Naive B cell (primary cell): ENCODE data around the gene FAM89B. TPM values are rescaled to one million over a fixed set of nuclear protein-coding genes. Genes with fewer than 3 reads are reported as not detected.

Experiments
- ATAC-seq, 2 donors: fragments of 150-1000 bp; cut with Tn5 transposase; 2 replicates each; pipeline ENCODE4 v1.10.0; 2021; ENCODE audit warnings: low read depth in 2 of 2, mild to moderate bottlenecking in 2 of 2, moderate library complexity in 2 of 2
- DNase-seq: peaks from one replicate; pipeline ENCODE4 v3.0.0; 2022
- H3K27ac Mint-ChIP-seq, 6 donors: one replicate each; pipeline ENCODE4 v1.8.0; 2020 to 2022; ENCODE audit warnings: mild to moderate bottlenecking in 6 of 6, mixed read lengths in 6 of 6, moderate library complexity in 5 of 6, inconsistent platforms in 2 of 6
- H3K27me3 Mint-ChIP-seq, 3 donors: one replicate each; pipeline ENCODE4 v1.8.0; 2021 to 2022; ENCODE audit warnings: mixed read lengths in 3 of 3, mild to moderate bottlenecking in 1 of 3
- H3K36me3 Mint-ChIP-seq, 2 donors: one replicate each; pipeline ENCODE4 v1.8.0; 2020 to 2022; ENCODE audit warnings: mixed read lengths in 2 of 2, inconsistent platforms in 1 of 2, mild to moderate bottlenecking in 1 of 2
- H3K4me1 Mint-ChIP-seq, 3 donors: one replicate each; pipeline ENCODE4 v1.8.0; 2020 to 2022; ENCODE audit warnings: mixed read lengths in 3 of 3, inconsistent platforms in 1 of 3, mild to moderate bottlenecking in 1 of 3, moderate library complexity in 1 of 3
- H3K4me3 Mint-ChIP-seq, 8 donors: one replicate each; pipeline ENCODE4 v1.8.0; 2020 to 2022; ENCODE audit warnings: mild to moderate bottlenecking in 8 of 8, mixed read lengths in 8 of 8, moderate library complexity in 8 of 8, inconsistent platforms in 2 of 8
- H3K9me3 Mint-ChIP-seq, 7 donors: one replicate each; pipeline ENCODE4 v1.8.0; 2020 to 2022; ENCODE audit warnings: mixed read lengths in 7 of 7, mild to moderate bottlenecking in 5 of 7, inconsistent platforms in 2 of 7, moderate library complexity in 1 of 7
- polyA plus RNA-seq, 6 donors: library from polyadenylated mRNA; unstranded; fragments of 300-500 nt; fragmentation: Illumina TruSeq; gene quantifications; one replicate each; pipeline ENCODE4 v1.2.3, GENCODE V29; 2021; ENCODE audit warnings: low read depth in 6 of 6

Gene FAM89B
- polyA plus RNA-seq, 6 donors from 2014 or later = 44.3 to 82.6 (median 61.8) TPM

- no peaks in the 10 kb centered on the region for H3K27me3 Mint-ChIP-seq
- H3K36me3 Mint-ChIP-seq = no peaks in the 10 kb centered on the region
- peaks cover 46 to 66% (median 57%) of the 10 kb centered on the region in 3 donors for H3K4me1 Mint-ChIP-seq
- no peak for DNase-seq
- ATAC-seq = no peak
- peak overlapping the region in 3 of 6 donors; percentile 12 to 74 (median 26) for H3K27ac Mint-ChIP-seq
- peaks cover 0 to 1% (median 0%) of the 10 kb centered on the region in 7 donors for H3K9me3 Mint-ChIP-seq
- H3K4me3 Mint-ChIP-seq = peak overlapping the region in 7 of 8 donors; percentile 0 to 84 (median 66)
Observed at GRCh38 chr11:65555693-65556231, 16.6 kb upstream of the FAM89B start.

GRCh38 chr11:65556470-65557279 lies 15.7 kb upstream of the FAM89B start:
- Mint-ChIP-seq H3K27me3 (no peaks in the 10 kb centered on the region), H3K4me3 (peak overlapping the region; percentile 74 to 90 (median 84)), H3K4me1 (peaks cover 41 to 60% (median 52%) of the 10 kb centered on the region in 3 donors), H3K36me3 (no peaks in the 10 kb centered on the region), H3K27ac (peak overlapping the region in 5 of 6 donors; percentile 20 to 75 (median 41)), H3K9me3 (peaks cover 0 to 1% (median 0%) of the 10 kb centered on the region in 7 donors)
- ATAC-seq (no peak), DNase-seq (no peak)

- H3K27me3 Mint-ChIP-seq = no peaks in the 10 kb centered on the region
- ATAC-seq = peak; percentile 17 to 21
- no peaks in the 10 kb centered on the region for H3K36me3 Mint-ChIP-seq
- peaks cover 38 to 53% (median 49%) of the 10 kb centered on the region in 3 donors for H3K4me1 Mint-ChIP-seq
- H3K4me3 Mint-ChIP-seq = peak overlapping the region; percentile 74 to 90 (median 84)
- DNase-seq = no peak
- H3K9me3 Mint-ChIP-seq = peaks cover 0 to under 1% (median 0%) of the 10 kb centered on the region in 7 donors
- H3K27ac Mint-ChIP-seq = peak overlapping the region in 3 of 6 donors; percentile 20 to 75 (median 73)
Observed at GRCh38 chr11:65557280-65558001, 14.9 kb upstream of the FAM89B start.

- DNase-seq (no peak), ATAC-seq (peak; percentile 52 to 54)
- peaks cover 31 to 49% (median 41%) of the 10 kb centered on the region in 3 donors for H3K4me1 Mint-ChIP-seq
- H3K27me3 Mint-ChIP-seq = no peaks in the 10 kb centered on the region
- H3K27ac Mint-ChIP-seq = peak within 1 kb of the TSS in 4 of 6 donors; percentile 59 to 75 (median 66)
- no peaks in the 10 kb centered on the region for H3K36me3 Mint-ChIP-seq
- peak within 1 kb of the TSS; percentile 76 to 90 (median 84) for H3K4me3 Mint-ChIP-seq
- no peaks in the 10 kb centered on the region for H3K9me3 Mint-ChIP-seq
Observed at GRCh38 chr11:65558002-65558929, 14.1 kb upstream of the FAM89B start, which contains the start of gene LTBP3. Gene LTBP3, minus strand, starts transcription at chr11:65558359. Its CDS starts 400 bp downstream, at chr11:65557959.

GRCh38 chr11:65558930-65559509 lies 13.3 kb upstream of the FAM89B start:
- no peak for ATAC-seq
- Mint-ChIP-seq H3K36me3 (no peaks in the 10 kb centered on the region), H3K9me3 (no peaks in the 10 kb centered on the region), H3K4me3 (peak overlapping the region in 7 of 8 donors; percentile 26 to 86 (median 72)), H3K27me3 (no peaks in the 10 kb centered on the region), H3K27ac (peak overlapping the region in 4 of 6 donors; percentile 26 to 60 (median 52)), H3K4me1 (peaks cover 31 to 49% (median 41%) of the 10 kb centered on the region in 3 donors)
- no peak for DNase-seq

GRCh38 chr11:65559535-65559934 lies 12.8 kb upstream of the FAM89B start:
- peak overlapping the region in 3 of 6 donors; percentile 26 to 54 (median 41) for H3K27ac Mint-ChIP-seq
- H3K27me3 Mint-ChIP-seq = no peaks in the 10 kb centered on the region
- peaks cover 28 to 45% (median 38%) of the 10 kb centered on the region in 3 donors for H3K4me1 Mint-ChIP-seq

GRCh38 chr11:65559951-65560537 lies 12.3 kb upstream of the FAM89B start:
- DNase-seq (no peak), ATAC-seq (no peak)
- Mint-ChIP-seq H3K9me3 (no peaks in the 10 kb centered on the region), H3K4me1 (peaks cover 23 to 40% (median 37%) of the 10 kb centered on the region in 3 donors), H3K27ac (peak overlapping the region in 4 of 6 donors; percentile 71 to 80 (median 76)), H3K36me3 (no peaks in the 10 kb centered on the region), H3K27me3 (no peaks in the 10 kb centered on the region), H3K4me3 (peak overlapping the region in 3 of 8 donors; percentile 53 to 72 (median 66))

More at GRCh38 chr11:65559535-65559934, 12.8 kb upstream of the FAM89B start:
- Mint-ChIP-seq H3K36me3 (no peaks in the 10 kb centered on the region), H3K9me3 (no peaks in the 10 kb centered on the region), H3K4me3 (peak overlapping the region in 6 of 8 donors; percentile 45 to 76 (median 68))
- DNase-seq (no peak), ATAC-seq (no peak)

GRCh38 chr11:65560555-65561418 lies 11.6 kb upstream of the FAM89B start:
- no peak for DNase-seq
- H3K27ac Mint-ChIP-seq = peak overlapping the region in 4 of 6 donors; percentile 69 to 80 (median 73)

GRCh38 chr11:65562020-65562419 lies 10.3 kb upstream of the FAM89B start:
- ATAC-seq (no peak), DNase-seq (no peak)
- H3K27ac Mint-ChIP-seq = peak overlapping the region in 2 of 6 donors; percentile 88 to 94
- H3K36me3 Mint-ChIP-seq = no peaks in the 10 kb centered on the region
- H3K27me3 Mint-ChIP-seq = no peaks in the 10 kb centered on the region
- peaks cover 35 to 39% (median 35%) of the 10 kb centered on the region in 3 donors for H3K4me1 Mint-ChIP-seq
- H3K4me3 Mint-ChIP-seq = peak overlapping the region in 3 of 8 donors; percentile 43 to 66 (median 55)
- no peaks in the 10 kb centered on the region for H3K9me3 Mint-ChIP-seq

More at GRCh38 chr11:65560555-65561418, 11.6 kb upstream of the FAM89B start:
- H3K4me3 Mint-ChIP-seq = peak overlapping the region in 3 of 8 donors; percentile 25 to 72 (median 66)
- peaks cover 24 to 42% (median 36%) of the 10 kb centered on the region in 3 donors for H3K4me1 Mint-ChIP-seq
- no peak for ATAC-seq
- no peaks in the 10 kb centered on the region for H3K27me3 Mint-ChIP-seq
- no peaks in the 10 kb centered on the region for H3K36me3 Mint-ChIP-seq
- H3K9me3 Mint-ChIP-seq = no peaks in the 10 kb centered on the region

- H3K4me3 Mint-ChIP-seq = no peak overlapping the region
- peak overlapping the region in 1 of 6 donors; percentile 77 for H3K27ac Mint-ChIP-seq
- ATAC-seq (no peak), DNase-seq (no peak)
- no peaks in the 10 kb centered on the region for H3K9me3 Mint-ChIP-seq
- H3K36me3 Mint-ChIP-seq = no peaks in the 10 kb centered on the region
- peaks cover 30 to 34% (median 33%) of the 10 kb centered on the region in 3 donors for H3K4me1 Mint-ChIP-seq
- no peaks in the 10 kb centered on the region for H3K27me3 Mint-ChIP-seq
Observed at GRCh38 chr11:65562788-65563187, 9.6 kb upstream of the FAM89B start.

- ATAC-seq (no peak), DNase-seq (no peak)
- no peaks in the 10 kb centered on the region for H3K9me3 Mint-ChIP-seq
- H3K4me1 Mint-ChIP-seq = peaks cover 37 to 42% (median 41%) of the 10 kb centered on the region in 3 donors
- H3K27me3 Mint-ChIP-seq = no peaks in the 10 kb centered on the region
- no peaks in the 10 kb centered on the region for H3K36me3 Mint-ChIP-seq
- peak overlapping the region in 2 of 6 donors; percentile 29 to 77 for H3K27ac Mint-ChIP-seq
- peak overlapping the region in 2 of 8 donors; percentile 7 to 77 for H3K4me3 Mint-ChIP-seq
Observed at GRCh38 chr11:65563601-65564000, 8.7 kb upstream of the FAM89B start.
